Measurements from ENCODE around the gene POU3F2. TPM values are rescaled to one million over a fixed set of nuclear protein-coding genes. Genes with fewer than 3 reads are reported as not detected.

The POU3F2 gene
- total RNA-seq, 2 donors from 2014 or later = 0.07 TPM; not detected in 1

DNA sequence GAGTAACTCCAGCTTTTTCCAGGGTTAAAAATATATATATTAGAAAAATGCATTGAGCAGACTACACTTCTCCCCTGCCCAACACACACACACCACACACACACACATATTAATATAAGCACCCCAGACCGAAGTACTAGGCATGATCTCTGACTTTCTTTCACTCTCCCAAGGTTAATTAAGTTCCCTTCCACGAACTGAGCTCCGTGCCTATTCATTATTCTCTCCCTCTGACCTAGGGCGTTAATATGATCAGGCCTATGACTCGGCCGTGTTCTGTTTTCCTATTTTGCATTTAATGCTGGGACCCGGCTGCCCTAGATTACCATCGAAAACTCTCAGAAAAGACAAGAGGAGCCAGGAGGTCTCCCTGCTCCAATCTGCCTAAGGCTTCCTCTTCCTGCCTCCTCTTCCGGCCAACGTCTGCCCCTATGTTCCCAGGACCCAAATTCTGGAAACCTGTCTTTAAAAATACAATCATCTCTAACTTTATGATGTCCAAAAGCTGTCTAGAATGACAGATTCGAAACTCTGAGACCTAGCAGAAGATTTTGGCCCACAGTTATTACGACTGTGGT, 6.1 kb upstream of the POU3F2 start:
- H3K27me3 Mint-ChIP-seq (ENCODE audit: insufficient read depth) = peaks cover 100% of the 10 kb centered on the region
- Histone ChIP-seq H3K9me3 (ENCODE audit: control insufficient read depth, low read length) (no peaks in the 10 kb centered on the region), H3K4me3 (ENCODE audit: low read length) (no peak overlapping the region), H3K27me3 (ENCODE audit: control insufficient read depth, insufficient read depth, low read length, poor library complexity, severe bottlenecking) (peaks cover 100% of the 10 kb centered on the region), H3K36me3 (ENCODE audit: control insufficient read depth, insufficient read depth, low read length) (no peaks in the 10 kb centered on the region), H3K9ac (ENCODE audit: extremely low read depth, low read length, poor library complexity, severe bottlenecking) (no peak overlapping the region), H3K4me1 (ENCODE audit: control insufficient read depth, insufficient read depth, low read length) (peaks cover 6% of the 10 kb centered on the region), H3K27ac (ENCODE audit: low read depth, low read length) (peak overlapping the region; percentile 97)
- TF ChIP-seq CTCF (conservative IDR thresholded peaks at IDR 0.05) = no peak
- no peaks in the 10 kb centered on the region for H3K36me3 Mint-ChIP-seq (ENCODE audit: low read depth)
- H3K4me3 Mint-ChIP-seq = no peak overlapping the region
- H3K4me1 Mint-ChIP-seq = peaks cover 37% of the 10 kb centered on the region
- WGBS, 2 experiments (ENCODE audit: insufficient coverage in 1 of 2, insufficient read length in 1 of 2) = 3 to 10% methylated on average over 8 to 12 of the region's 12 CpGs
- no peaks in the 10 kb centered on the region for H3K9me3 Mint-ChIP-seq
- H3K27ac Mint-ChIP-seq = no peak overlapping the region
- DNase-seq = peak; percentile 50

- H3K36me3 Mint-ChIP-seq (ENCODE audit: low read depth) = no peaks in the 10 kb centered on the region
- no peak overlapping the region for H3K27ac Mint-ChIP-seq
- WGBS, 2 experiments (ENCODE audit: insufficient coverage in 1 of 2, insufficient read length in 1 of 2) = 3 to 11% methylated on average over 5 to 9 of the region's 14 CpGs
- no peaks in the 10 kb centered on the region for H3K36me3 ChIP-seq (ENCODE audit: control insufficient read depth, insufficient read depth, low read length)
- H3K4me3 Mint-ChIP-seq = peak overlapping the region; percentile 24
- H3K9ac ChIP-seq (ENCODE audit: extremely low read depth, low read length, poor library complexity, severe bottlenecking) = no peak overlapping the region
- H3K27ac ChIP-seq (ENCODE audit: low read depth, low read length) = peak overlapping the region; percentile 86
- peaks cover 100% of the 10 kb centered on the region for H3K27me3 Mint-ChIP-seq (ENCODE audit: insufficient read depth)
- H3K9me3 ChIP-seq (ENCODE audit: control insufficient read depth, low read length) = no peaks in the 10 kb centered on the region
- H3K4me1 ChIP-seq (ENCODE audit: control insufficient read depth, insufficient read depth, low read length) = peaks cover 6% of the 10 kb centered on the region
- H3K9me3 Mint-ChIP-seq = no peaks in the 10 kb centered on the region
- peak overlapping the region; percentile 31 for H3K4me3 ChIP-seq (ENCODE audit: low read length)
- H3K27me3 ChIP-seq (ENCODE audit: control insufficient read depth, insufficient read depth, low read length, poor library complexity, severe bottlenecking) = peaks cover 100% of the 10 kb centered on the region
- peak; percentile 70 for DNase-seq
- TF ChIP-seq CTCF (conservative IDR thresholded peaks at IDR 0.05) = peak; percentile 47
- H3K4me1 Mint-ChIP-seq = peaks cover 40% of the 10 kb centered on the region
Measured at GRCh38 chr6:98828941-98829411, 5.4 kb upstream of the POU3F2 start.

GRCh38 chr6:98830146-98830545, 4.2 kb upstream of the POU3F2 start:
- Histone ChIP-seq H3K4me3 (ENCODE audit: low read length) (no peak overlapping the region), H3K27me3 (ENCODE audit: control insufficient read depth, insufficient read depth, low read length, poor library complexity, severe bottlenecking) (peaks cover 92% of the 10 kb centered on the region), H3K27ac (ENCODE audit: low read depth, low read length) (peak overlapping the region; percentile 64), H3K9me3 (ENCODE audit: control insufficient read depth, low read length) (no peaks in the 10 kb centered on the region), H3K36me3 (ENCODE audit: control insufficient read depth, insufficient read depth, low read length) (no peaks in the 10 kb centered on the region), H3K9ac (ENCODE audit: extremely low read depth, low read length, poor library complexity, severe bottlenecking) (no peak overlapping the region), H3K4me1 (ENCODE audit: control insufficient read depth, insufficient read depth, low read length) (peaks cover 6% of the 10 kb centered on the region)
- Mint-ChIP-seq H3K4me3 (no peak overlapping the region), H3K4me1 (peaks cover 35% of the 10 kb centered on the region), H3K27me3 (ENCODE audit: insufficient read depth) (peaks cover 98% of the 10 kb centered on the region), H3K27ac (no peak overlapping the region), H3K9me3 (no peaks in the 10 kb centered on the region), H3K36me3 (ENCODE audit: low read depth) (no peaks in the 10 kb centered on the region)
- DNase-seq = no peak
- WGBS, 2 experiments (ENCODE audit: insufficient coverage in 1 of 2, insufficient read length in 1 of 2) = 0 to 5% methylated on average over 1 to 2 of the region's 2 CpGs
- no peak for TF ChIP-seq CTCF (conservative IDR thresholded peaks at IDR 0.05)

Measured in endodermal cell (in vitro differentiated cells).